IMR-90 (cell line): ENCODE data around the gene PTPN13.

Experiments
- MAZ ChIP-seq: IDR thresholded peaks from 2 replicates; pipeline ENCODE4 v1.6.1; 2012; ENCODE audit warnings: low read depth, mild to moderate bottlenecking, low read length, improper control_type of control experiment, moderate library complexity, borderline replicate concordance
- MXI1 ChIP-seq: IDR thresholded peaks from 2 replicates; pipeline ENCODE4 v1.6.1; 2012; ENCODE audit warnings: low read depth, mild to moderate bottlenecking, low read length, moderate library complexity, borderline replicate concordance
- POLR2A ChIP-seq: IDR thresholded peaks from 2 replicates; pipeline ENCODE4 v1.6.1; 2012; ENCODE audit warnings: mild to moderate bottlenecking, low read depth, low read length
- RFX5 ChIP-seq: IDR thresholded peaks from 2 replicates; pipeline ENCODE4 v1.8.0; 2012; ENCODE audit warnings: low read depth, mild to moderate bottlenecking, low read length, moderate library complexity
- TF ChIP-seq, protein P1 (sequence below): conservative IDR thresholded peaks from 2 replicates; pipeline ENCODE4 v1.5.1; 2012; ENCODE audit warnings: mild to moderate bottlenecking, low read depth, low read length, improper control_type of control experiment
- TF ChIP-seq, protein P2 (sequence below): fragments of 150-350 bp; IDR thresholded peaks from 2 replicates; pipeline ENCODE4 v1.6.1; 2017; ENCODE audit warnings: mild to moderate bottlenecking, antibody characterized with exemption, low read length, low read depth

DNA sequence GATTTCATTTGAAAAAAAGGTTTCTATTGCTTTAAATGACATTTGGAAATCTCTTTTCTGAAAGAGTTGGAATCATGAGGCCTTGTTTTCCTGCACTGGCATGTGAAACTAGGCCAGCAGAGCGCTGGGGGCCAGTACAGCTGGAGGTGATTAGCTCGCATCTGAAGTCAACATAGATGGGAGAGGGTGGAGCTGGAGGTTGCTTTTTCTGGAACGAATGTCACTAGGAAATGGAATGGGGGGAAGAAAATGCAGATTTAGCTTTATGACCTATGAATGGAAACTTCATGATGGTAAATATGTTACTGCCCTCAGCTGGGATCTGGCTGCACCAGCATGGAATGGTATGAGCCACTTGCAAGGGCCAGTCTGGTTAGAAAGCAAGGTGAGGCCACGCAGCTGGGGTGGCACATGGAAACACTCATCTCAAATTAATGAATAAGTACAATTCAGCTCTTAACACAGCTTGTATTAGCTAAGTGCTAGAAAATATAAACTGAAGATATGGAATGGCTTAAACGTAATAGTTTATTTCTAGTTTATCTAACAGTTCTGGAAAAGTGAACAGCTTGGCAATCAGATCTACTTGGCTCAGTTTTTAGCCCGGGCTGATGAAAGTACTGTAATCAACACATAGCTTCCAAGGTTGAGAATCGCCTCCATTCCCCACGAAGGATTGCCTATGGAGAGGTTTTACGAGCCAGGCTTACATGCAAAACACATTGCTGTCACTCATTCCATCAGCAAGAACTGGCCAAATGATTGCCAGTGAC lies 222.6 kb downstream of the PTPN13 start:
- TF ChIP-seq POLR2A (no peak), MAZ (no peak), MXI1 (no peak), RFX5 (no peak)
- TF ChIP-seq, protein P1, sequence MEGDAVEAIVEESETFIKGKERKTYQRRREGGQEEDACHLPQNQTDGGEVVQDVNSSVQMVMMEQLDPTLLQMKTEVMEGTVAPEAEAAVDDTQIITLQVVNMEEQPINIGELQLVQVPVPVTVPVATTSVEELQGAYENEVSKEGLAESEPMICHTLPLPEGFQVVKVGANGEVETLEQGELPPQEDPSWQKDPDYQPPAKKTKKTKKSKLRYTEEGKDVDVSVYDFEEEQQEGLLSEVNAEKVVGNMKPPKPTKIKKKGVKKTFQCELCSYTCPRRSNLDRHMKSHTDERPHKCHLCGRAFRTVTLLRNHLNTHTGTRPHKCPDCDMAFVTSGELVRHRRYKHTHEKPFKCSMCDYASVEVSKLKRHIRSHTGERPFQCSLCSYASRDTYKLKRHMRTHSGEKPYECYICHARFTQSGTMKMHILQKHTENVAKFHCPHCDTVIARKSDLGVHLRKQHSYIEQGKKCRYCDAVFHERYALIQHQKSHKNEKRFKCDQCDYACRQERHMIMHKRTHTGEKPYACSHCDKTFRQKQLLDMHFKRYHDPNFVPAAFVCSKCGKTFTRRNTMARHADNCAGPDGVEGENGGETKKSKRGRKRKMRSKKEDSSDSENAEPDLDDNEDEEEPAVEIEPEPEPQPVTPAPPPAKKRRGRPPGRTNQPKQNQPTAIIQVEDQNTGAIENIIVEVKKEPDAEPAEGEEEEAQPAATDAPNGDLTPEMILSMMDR, result no peak
- TF ChIP-seq, protein P2, sequence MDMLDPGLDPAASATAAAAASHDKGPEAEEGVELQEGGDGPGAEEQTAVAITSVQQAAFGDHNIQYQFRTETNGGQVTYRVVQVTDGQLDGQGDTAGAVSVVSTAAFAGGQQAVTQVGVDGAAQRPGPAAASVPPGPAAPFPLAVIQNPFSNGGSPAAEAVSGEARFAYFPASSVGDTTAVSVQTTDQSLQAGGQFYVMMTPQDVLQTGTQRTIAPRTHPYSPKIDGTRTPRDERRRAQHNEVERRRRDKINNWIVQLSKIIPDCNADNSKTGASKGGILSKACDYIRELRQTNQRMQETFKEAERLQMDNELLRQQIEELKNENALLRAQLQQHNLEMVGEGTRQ, result no peak
